Measurements from ENCODE around the gene TEX22.

The TEX22 gene

DNA sequence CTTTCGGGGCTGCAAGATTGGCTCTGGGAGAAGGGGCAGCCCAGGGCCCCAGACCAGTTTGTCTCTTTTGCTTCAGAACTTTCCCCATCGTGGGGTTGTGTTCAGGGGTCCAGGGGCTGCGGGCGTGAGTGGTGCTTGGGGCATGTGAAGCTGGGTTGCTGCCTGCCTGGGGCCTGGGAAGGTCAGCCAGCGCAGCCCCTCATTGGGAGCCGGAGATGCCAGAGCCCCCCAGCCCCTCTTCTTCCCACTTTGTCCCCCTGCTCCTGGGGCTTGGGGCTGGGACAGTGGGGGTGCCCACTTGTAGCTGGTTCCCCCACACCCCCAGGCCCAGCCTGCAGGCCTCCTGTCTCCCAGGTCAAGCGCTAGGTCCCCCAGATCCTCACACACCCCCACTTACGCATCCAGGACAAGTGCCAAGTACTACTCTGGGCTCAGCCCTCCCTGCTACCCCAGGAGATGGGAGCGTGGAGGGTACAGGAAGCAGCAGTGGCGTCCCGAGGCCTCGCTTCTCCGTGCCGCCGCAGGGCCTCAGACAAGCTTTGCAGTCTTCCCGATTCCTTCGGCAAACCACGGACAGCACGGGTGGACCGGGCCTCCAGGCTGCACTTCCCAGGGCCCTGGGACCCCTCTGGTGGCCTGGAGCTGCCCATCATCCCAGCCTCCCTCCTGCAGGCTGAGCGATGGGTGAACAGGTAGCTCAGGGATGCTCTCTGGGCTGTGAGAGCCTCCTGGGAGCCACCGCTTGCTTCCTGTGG, 42.3 kb upstream of the TEX22 start:
- H2AFZ ChIP-seq (ENCODE audit: low read length), result no peak overlapping the region
- TF ChIP-seq, protein P1, sequence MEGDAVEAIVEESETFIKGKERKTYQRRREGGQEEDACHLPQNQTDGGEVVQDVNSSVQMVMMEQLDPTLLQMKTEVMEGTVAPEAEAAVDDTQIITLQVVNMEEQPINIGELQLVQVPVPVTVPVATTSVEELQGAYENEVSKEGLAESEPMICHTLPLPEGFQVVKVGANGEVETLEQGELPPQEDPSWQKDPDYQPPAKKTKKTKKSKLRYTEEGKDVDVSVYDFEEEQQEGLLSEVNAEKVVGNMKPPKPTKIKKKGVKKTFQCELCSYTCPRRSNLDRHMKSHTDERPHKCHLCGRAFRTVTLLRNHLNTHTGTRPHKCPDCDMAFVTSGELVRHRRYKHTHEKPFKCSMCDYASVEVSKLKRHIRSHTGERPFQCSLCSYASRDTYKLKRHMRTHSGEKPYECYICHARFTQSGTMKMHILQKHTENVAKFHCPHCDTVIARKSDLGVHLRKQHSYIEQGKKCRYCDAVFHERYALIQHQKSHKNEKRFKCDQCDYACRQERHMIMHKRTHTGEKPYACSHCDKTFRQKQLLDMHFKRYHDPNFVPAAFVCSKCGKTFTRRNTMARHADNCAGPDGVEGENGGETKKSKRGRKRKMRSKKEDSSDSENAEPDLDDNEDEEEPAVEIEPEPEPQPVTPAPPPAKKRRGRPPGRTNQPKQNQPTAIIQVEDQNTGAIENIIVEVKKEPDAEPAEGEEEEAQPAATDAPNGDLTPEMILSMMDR (conservative IDR thresholded peaks at IDR 0.05; ENCODE audit: low read length), result no peak
- no peak for TF ChIP-seq EZH2phosphoT487 (IDR thresholded peaks at IDR 0.05; ENCODE audit: borderline replicate concordance)
- peaks cover 6% of the 10 kb centered on the region; the same call in 1 of the 2 replicates for H3K36me3 ChIP-seq (ENCODE audit: insufficient read depth, low read length)
- no peaks in the 10 kb centered on the region for H3K9me2 ChIP-seq (replicated peaks; ENCODE audit: low read depth, low read length)
- peaks cover 4% of the 10 kb centered on the region for H4K20me1 ChIP-seq (ENCODE audit: insufficient read depth, low read length, poor library complexity, severe bottlenecking)
- peaks cover 4% of the 10 kb centered on the region for H3K4me1 ChIP-seq (ENCODE audit: insufficient read depth, low read length, poor library complexity, severe bottlenecking)
- no peak overlapping the region for H3K9ac ChIP-seq (ENCODE audit: low read depth, low read length, poor library complexity, severe bottlenecking)
- no peak overlapping the region for H3K4me3 ChIP-seq (ENCODE audit: low read length, poor library complexity, severe bottlenecking)
- H3K79me2 ChIP-seq (ENCODE audit: insufficient read depth, low read length), result no peaks in the 10 kb centered on the region
- H3K9me3 ChIP-seq (ENCODE audit: insufficient read depth, low read depth, low read length), result no peaks in the 10 kb centered on the region
- no peaks in the 10 kb centered on the region for H3F3A ChIP-seq (ENCODE audit: low read depth)
- H3K4me2 ChIP-seq (ENCODE audit: low read depth, low read length, poor library complexity, severe bottlenecking), result no peak overlapping the region
- no peaks in the 10 kb centered on the region for H3K27me3 ChIP-seq (ENCODE audit: insufficient read depth, low read length, poor library complexity, severe bottlenecking)

DNA sequence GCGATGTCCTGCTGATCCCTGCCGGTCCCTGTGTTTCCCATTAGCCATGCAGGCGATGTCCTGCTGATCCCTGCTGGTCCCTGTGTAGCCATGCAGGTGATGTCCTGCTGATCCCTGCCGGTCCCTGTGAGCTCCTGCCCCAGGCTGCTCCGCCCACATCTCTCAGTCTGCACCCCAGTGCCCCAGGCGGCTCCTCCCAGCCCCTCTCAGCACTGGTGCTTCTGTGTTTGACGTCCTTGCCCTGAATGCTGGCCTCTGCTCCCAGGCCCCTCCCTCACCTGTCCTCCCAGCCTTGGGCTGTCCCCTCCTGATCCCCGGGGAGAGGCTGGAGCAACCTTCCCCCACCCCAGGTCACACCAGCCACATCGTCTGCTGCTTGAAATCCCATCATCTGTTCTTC, 41.4 kb upstream of the TEX22 start:
- H3K9ac ChIP-seq (ENCODE audit: low read depth, low read length, poor library complexity, severe bottlenecking), result no peak overlapping the region
- no peaks in the 10 kb centered on the region for H3K9me2 ChIP-seq (replicated peaks; ENCODE audit: low read depth, low read length)
- H3K4me3 ChIP-seq (ENCODE audit: low read length, poor library complexity, severe bottlenecking), result no peak overlapping the region
- no peaks in the 10 kb centered on the region for H3K27me3 ChIP-seq (ENCODE audit: insufficient read depth, low read length, poor library complexity, severe bottlenecking)
- H2AFZ ChIP-seq (ENCODE audit: low read length), result no peak overlapping the region
- no peaks in the 10 kb centered on the region for H3F3A ChIP-seq (ENCODE audit: low read depth)
- H3K36me3 ChIP-seq (ENCODE audit: insufficient read depth, low read length), result peaks cover 3% of the 10 kb centered on the region; the same call in 1 of the 2 replicates
- peaks cover 2% of the 10 kb centered on the region for H3K4me1 ChIP-seq (ENCODE audit: insufficient read depth, low read length, poor library complexity, severe bottlenecking)
- TF ChIP-seq EZH2phosphoT487 (IDR thresholded peaks at IDR 0.05; ENCODE audit: borderline replicate concordance), result no peak
- TF ChIP-seq, protein P1 (conservative IDR thresholded peaks at IDR 0.05; ENCODE audit: low read length), result no peak
- H3K9me3 ChIP-seq (ENCODE audit: insufficient read depth, low read depth, low read length), result no peaks in the 10 kb centered on the region
- H3K79me2 ChIP-seq (ENCODE audit: insufficient read depth, low read length), result no peaks in the 10 kb centered on the region
- peaks cover under 1% of the 10 kb centered on the region for H4K20me1 ChIP-seq (ENCODE audit: insufficient read depth, low read length, poor library complexity, severe bottlenecking)
- no peak overlapping the region for H3K4me2 ChIP-seq (ENCODE audit: low read depth, low read length, poor library complexity, severe bottlenecking)

DNA sequence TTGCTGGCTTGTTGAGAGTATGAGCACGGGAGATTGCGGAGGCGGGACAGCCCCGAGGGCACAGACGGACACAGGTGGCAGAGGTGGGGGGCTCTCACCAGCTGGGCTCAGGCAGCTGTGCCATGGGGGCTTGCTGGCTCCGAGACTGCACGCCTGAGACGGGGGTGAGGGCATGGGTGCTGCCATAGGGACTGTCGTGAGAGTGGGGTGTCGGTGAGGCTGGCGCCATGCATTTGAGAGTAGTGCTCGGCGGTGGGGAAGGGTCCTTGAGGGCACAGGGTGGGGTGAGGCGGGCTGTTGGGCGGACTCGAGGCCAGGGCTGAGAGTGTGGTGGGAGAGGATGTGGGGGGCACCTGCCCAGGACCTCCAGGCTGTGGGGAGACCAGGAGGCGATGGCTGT, 40.7 kb upstream of the TEX22 start:
- no peaks in the 10 kb centered on the region for H3K27me3 ChIP-seq (ENCODE audit: insufficient read depth, low read length, poor library complexity, severe bottlenecking)
- no peaks in the 10 kb centered on the region for H3K9me3 ChIP-seq (ENCODE audit: insufficient read depth, low read depth, low read length)

More for the DNA sequence above, 40.7 kb upstream of the TEX22 start:
- TF ChIP-seq, protein P1 (conservative IDR thresholded peaks at IDR 0.05; ENCODE audit: low read length), result no peak
- TF ChIP-seq EZH2phosphoT487 (IDR thresholded peaks at IDR 0.05; ENCODE audit: borderline replicate concordance), result no peak
- H3K9me2 ChIP-seq (replicated peaks; ENCODE audit: low read depth, low read length), result no peaks in the 10 kb centered on the region
- H3K4me2 ChIP-seq (ENCODE audit: low read depth, low read length, poor library complexity, severe bottlenecking), result no peak overlapping the region
- H3F3A ChIP-seq (ENCODE audit: low read depth), result no peaks in the 10 kb centered on the region
- H3K4me3 ChIP-seq (ENCODE audit: low read length, poor library complexity, severe bottlenecking), result no peak overlapping the region
- H2AFZ ChIP-seq (ENCODE audit: low read length), result no peak overlapping the region
- H3K4me1 ChIP-seq (ENCODE audit: insufficient read depth, low read length, poor library complexity, severe bottlenecking), result no peaks in the 10 kb centered on the region
- H3K79me2 ChIP-seq (ENCODE audit: insufficient read depth, low read length), result no peaks in the 10 kb centered on the region
- peaks cover 3% of the 10 kb centered on the region; the same call in 1 of the 2 replicates for H3K36me3 ChIP-seq (ENCODE audit: insufficient read depth, low read length)
- no peak overlapping the region for H3K9ac ChIP-seq (ENCODE audit: low read depth, low read length, poor library complexity, severe bottlenecking)
- H4K20me1 ChIP-seq (ENCODE audit: insufficient read depth, low read length, poor library complexity, severe bottlenecking), result no peaks in the 10 kb centered on the region

All from Loucy (cell line).